ENCODE data around the gene CHST2. TPM values are rescaled to one million over a fixed set of nuclear protein-coding genes. Genes with fewer than 3 reads are reported as not detected.

Gene CHST2
- total RNA-seq, 1 experiment from 2014 or later: 20.1 TPM

GRCh38 chr3:143166376-143166775 lies 46.8 kb downstream of the CHST2 start:
- no peak for DNase-seq (ENCODE audit: low read depth)

GRCh38 chr3:143167969-143168854 lies 48.6 kb downstream of the CHST2 start:
- DNase-seq (ENCODE audit: low read depth): peak; percentile 69

- DNase-seq (ENCODE audit: low read depth): no peak
Measured at GRCh38 chr3:143168855-143169192, 49.3 kb downstream of the CHST2 start.

GRCh38 chr3:143170074-143170473 lies 50.5 kb downstream of the CHST2 start:
- DNase-seq (ENCODE audit: low read depth): no peak

GRCh38 chr3:143170676-143171075 lies 51.1 kb downstream of the CHST2 start:
- DNase-seq (ENCODE audit: low read depth): peak; percentile 49

- peak; percentile 69 for DNase-seq (ENCODE audit: low read depth)
Measured at GRCh38 chr3:143171141-143171980, 51.8 kb downstream of the CHST2 start.

GRCh38 chr3:143172062-143172794 lies 52.7 kb downstream of the CHST2 start:
- DNase-seq (ENCODE audit: low read depth): no peak

- DNase-seq (ENCODE audit: low read depth): no peak
Measured at GRCh38 chr3:143172795-143173145, 53.2 kb downstream of the CHST2 start.

- DNase-seq (ENCODE audit: low read depth): no peak
Measured at GRCh38 chr3:143173242-143173641, 53.7 kb downstream of the CHST2 start.

Other genes starting within 250 kb of the CHST2 start
- gene PCOLCE2, start 230.7 kb upstream of the CHST2 start, total RNA-seq (2014; rRNA removed): 0.75 and 4.9 TPM in 2 replicates
- gene PAQR9, start 156.1 kb upstream of the CHST2 start, total RNA-seq (2014; rRNA removed): not detected in 2 replicates
- 61.5 and 63.9 TPM in 2 replicates for gene U2SURP, start 118.2 kb upstream of the CHST2 start, total RNA-seq (2014; rRNA removed)

Data from LHCN-M2 (cell line).